Fibroblast of lung (primary cell): ENCODE measurements around the gene MDK. TPM values are rescaled to one million over a fixed set of nuclear protein-coding genes. Genes with fewer than 3 reads are reported as not detected.
A peak's percentile ranks its signal among the peaks of the same experiment; 100 is the strongest.

Experiments
- DNase-seq, 2 donors: peaks; one replicate each; pipeline versions ENCODE4 v3.0.0 to v3.0.0-alpha.2; 2010; ENCODE audit warnings: low read depth in 2 of 2
- H2AFZ ChIP-seq: 2 replicates; pipeline ENCODE4 v1.5.1; 2012; ENCODE audit warnings: low read length, control low read depth, inconsistent platforms
- H3K27ac ChIP-seq: 2 replicates; pipeline ENCODE4 v1.5.1; 2011; ENCODE audit warnings: low read length, control low read depth; ENCODE audit not compliant: insufficient read depth
- H3K27me3 ChIP-seq: 2 replicates; pipeline ENCODE4 v1.5.1; 2011; ENCODE audit warnings: mild to moderate bottlenecking, low read length; ENCODE audit not compliant: control insufficient read depth, insufficient read depth
- H3K36me3 ChIP-seq: 2 replicates; pipeline ENCODE4 v1.5.1; 2011; ENCODE audit warnings: low read length; ENCODE audit not compliant: control insufficient read depth, insufficient read depth
- H3K4me1 ChIP-seq: 2 replicates; pipeline ENCODE4 v1.5.1; 2011; ENCODE audit warnings: low read length; ENCODE audit not compliant: control insufficient read depth, insufficient read depth; ENCODE audit errors: extremely low read depth
- H3K4me2 ChIP-seq: 2 replicates; pipeline ENCODE4 v1.5.1; 2011; ENCODE audit warnings: low read length, control low read depth; ENCODE audit not compliant: insufficient read depth; ENCODE audit errors: extremely low read depth
- H3K4me3 ChIP-seq, 4 experiments: fragments of 200-600 bp in 1 of 4; sonication (generic) in 1 of 4; replicated peaks in 1 of 4; 2 replicates each; pipeline ENCODE4 v1.5.1; 2011 to 2016; ENCODE audit warnings: low read length in 4 of 4, low read depth in 3 of 4, mild to moderate bottlenecking in 3 of 4, control low read depth in 2 of 4, inconsistent platforms in 1 of 4, mixed read lengths in 1 of 4; ENCODE audit not compliant: insufficient read depth in 1 of 4; ENCODE audit errors: control extremely low read depth in 1 of 4
- H3K79me2 ChIP-seq: 2 replicates; pipeline ENCODE4 v1.5.1; 2012; ENCODE audit warnings: mild to moderate bottlenecking, low read length, inconsistent platforms; ENCODE audit not compliant: control insufficient read depth, insufficient read depth
- H3K9ac ChIP-seq: 2 replicates; pipeline ENCODE4 v1.5.1; 2011; ENCODE audit warnings: mild to moderate bottlenecking, low read length, control low read depth; ENCODE audit not compliant: insufficient read depth
- H3K9me3 ChIP-seq: 2 replicates; pipeline ENCODE4 v1.5.1; 2012; ENCODE audit warnings: low read depth, low read length; ENCODE audit not compliant: control insufficient read depth, insufficient read depth
- H4K20me1 ChIP-seq: 2 replicates; pipeline ENCODE4 v1.5.1; 2011; ENCODE audit warnings: low read length; ENCODE audit not compliant: control insufficient read depth, insufficient read depth; ENCODE audit errors: extremely low read depth
- EZH2 ChIP-seq: IDR thresholded peaks from 2 replicates; pipeline ENCODE4 v1.5.1; 2012; ENCODE audit warnings: low read length, control low read depth, mild to moderate bottlenecking; ENCODE audit errors: missing control alignments
- polyA plus RNA-seq, 2 donors: library from polyadenylated mRNA; depleted of rRNA in 1 of 2; stranded (reverse) in 1 of 2; unstranded in 1 of 2; fragments of >200 nt; gene quantifications; 2 replicates each; pipeline ENCODE4 v1.2.1, GENCODE V29; 2011 to 2012; ENCODE audit warnings: missing spikeins in 1 of 2
- total RNA-seq: library from RNA; depleted of rRNA; stranded (reverse); fragments of >200 nt; gene quantifications from 2 replicates; pipeline ENCODE4 v1.2.1, GENCODE V29; 2014
- TF ChIP-seq, protein P1 (sequence below), 2 donors: IDR thresholded peaks in 1 of 2; conservative IDR thresholded peaks in 1 of 2; 1 replicate in 1 of 2; 2 replicates in 1 of 2; pipeline ENCODE4 v1.5.1; 2011 to 2012; ENCODE audit warnings: low read length in 2 of 2, control low read depth in 1 of 2, inconsistent platforms in 1 of 2, low read depth in 1 of 2, mild to moderate bottlenecking in 1 of 2

The MDK gene
- total and polyA plus RNA-seq, 2 donors (not counting 1 experiment from before 2014, with no cell fraction given), result 44.6 to 131 TPM

- Histone ChIP-seq H3K4me2 (no peak overlapping the region), H2AFZ (no peak overlapping the region), H3K4me3 (no peak overlapping the region), H3K27ac (no peak overlapping the region), H4K20me1 (no peaks in the 10 kb centered on the region), H3K27me3 (peaks cover 15% of the 10 kb centered on the region), H3K4me1 (peaks cover 9% of the 10 kb centered on the region), H3K79me2 (peaks cover 12% of the 10 kb centered on the region), H3K9ac (no peak overlapping the region), H3K36me3 (no peaks in the 10 kb centered on the region), H3K9me3 (no peaks in the 10 kb centered on the region)
- no peak for DNase-seq
- TF ChIP-seq EZH2, result no peak
- TF ChIP-seq, protein P1, sequence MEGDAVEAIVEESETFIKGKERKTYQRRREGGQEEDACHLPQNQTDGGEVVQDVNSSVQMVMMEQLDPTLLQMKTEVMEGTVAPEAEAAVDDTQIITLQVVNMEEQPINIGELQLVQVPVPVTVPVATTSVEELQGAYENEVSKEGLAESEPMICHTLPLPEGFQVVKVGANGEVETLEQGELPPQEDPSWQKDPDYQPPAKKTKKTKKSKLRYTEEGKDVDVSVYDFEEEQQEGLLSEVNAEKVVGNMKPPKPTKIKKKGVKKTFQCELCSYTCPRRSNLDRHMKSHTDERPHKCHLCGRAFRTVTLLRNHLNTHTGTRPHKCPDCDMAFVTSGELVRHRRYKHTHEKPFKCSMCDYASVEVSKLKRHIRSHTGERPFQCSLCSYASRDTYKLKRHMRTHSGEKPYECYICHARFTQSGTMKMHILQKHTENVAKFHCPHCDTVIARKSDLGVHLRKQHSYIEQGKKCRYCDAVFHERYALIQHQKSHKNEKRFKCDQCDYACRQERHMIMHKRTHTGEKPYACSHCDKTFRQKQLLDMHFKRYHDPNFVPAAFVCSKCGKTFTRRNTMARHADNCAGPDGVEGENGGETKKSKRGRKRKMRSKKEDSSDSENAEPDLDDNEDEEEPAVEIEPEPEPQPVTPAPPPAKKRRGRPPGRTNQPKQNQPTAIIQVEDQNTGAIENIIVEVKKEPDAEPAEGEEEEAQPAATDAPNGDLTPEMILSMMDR (conservative IDR thresholded peaks at IDR 0.05 in 1 of 2, IDR thresholded peaks at IDR 0.05 in 1 of 2; ENCODE audit: low read depth in 1 of 2, low read length in 2 of 2), result no peak
Observed at GRCh38 chr11:46345131-46345597, 36.3 kb upstream of the MDK start.

DNA sequence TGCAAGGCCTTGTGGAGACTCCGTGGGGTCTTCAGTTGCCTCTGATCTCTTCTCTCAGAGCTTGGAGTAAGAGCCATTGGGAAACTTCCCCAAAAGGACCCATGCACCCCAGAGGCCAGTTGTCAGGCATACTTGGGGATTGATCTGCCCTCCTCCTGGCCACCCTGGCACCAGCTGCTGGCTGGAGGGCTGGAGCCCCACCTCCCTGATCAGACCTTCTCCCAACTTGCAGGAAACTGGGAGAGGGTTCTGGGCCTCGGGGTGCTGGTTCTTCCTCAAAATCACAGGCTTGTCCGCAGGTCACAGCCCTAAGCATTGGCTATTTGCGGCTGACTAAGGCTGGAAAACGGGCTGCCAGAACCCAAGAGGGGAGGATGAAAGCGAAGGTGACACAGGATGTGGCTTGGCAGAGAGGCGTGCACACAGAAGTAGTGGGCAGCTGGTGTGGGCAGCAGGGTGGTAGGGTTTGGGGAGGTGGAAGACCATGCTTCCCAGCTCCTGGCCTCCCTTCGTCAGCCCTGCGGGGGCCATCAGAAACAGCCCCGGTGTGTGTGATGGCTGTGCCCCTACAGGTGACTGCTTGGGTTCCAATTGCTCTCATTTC lies 35.5 kb upstream of the MDK start:
- H3K4me1 ChIP-seq, result peaks cover 9% of the 10 kb centered on the region
- no peaks in the 10 kb centered on the region for H3K36me3 ChIP-seq
- DNase-seq, result no peak
- H3K4me2 ChIP-seq, result no peak overlapping the region
- no peak overlapping the region for H3K27ac ChIP-seq
- peaks cover 12% of the 10 kb centered on the region for H3K79me2 ChIP-seq
- no peak overlapping the region for H3K4me3 ChIP-seq
- H2AFZ ChIP-seq, result no peak overlapping the region
- TF ChIP-seq EZH2, result no peak
- TF ChIP-seq, protein P1 (conservative IDR thresholded peaks at IDR 0.05 in 1 of 2, IDR thresholded peaks at IDR 0.05 in 1 of 2; ENCODE audit: low read depth in 1 of 2, low read length in 2 of 2), result no peak
- H4K20me1 ChIP-seq, result no peaks in the 10 kb centered on the region
- peaks cover 11% of the 10 kb centered on the region for H3K27me3 ChIP-seq
- no peak overlapping the region for H3K9ac ChIP-seq
- H3K9me3 ChIP-seq, result no peaks in the 10 kb centered on the region

DNA sequence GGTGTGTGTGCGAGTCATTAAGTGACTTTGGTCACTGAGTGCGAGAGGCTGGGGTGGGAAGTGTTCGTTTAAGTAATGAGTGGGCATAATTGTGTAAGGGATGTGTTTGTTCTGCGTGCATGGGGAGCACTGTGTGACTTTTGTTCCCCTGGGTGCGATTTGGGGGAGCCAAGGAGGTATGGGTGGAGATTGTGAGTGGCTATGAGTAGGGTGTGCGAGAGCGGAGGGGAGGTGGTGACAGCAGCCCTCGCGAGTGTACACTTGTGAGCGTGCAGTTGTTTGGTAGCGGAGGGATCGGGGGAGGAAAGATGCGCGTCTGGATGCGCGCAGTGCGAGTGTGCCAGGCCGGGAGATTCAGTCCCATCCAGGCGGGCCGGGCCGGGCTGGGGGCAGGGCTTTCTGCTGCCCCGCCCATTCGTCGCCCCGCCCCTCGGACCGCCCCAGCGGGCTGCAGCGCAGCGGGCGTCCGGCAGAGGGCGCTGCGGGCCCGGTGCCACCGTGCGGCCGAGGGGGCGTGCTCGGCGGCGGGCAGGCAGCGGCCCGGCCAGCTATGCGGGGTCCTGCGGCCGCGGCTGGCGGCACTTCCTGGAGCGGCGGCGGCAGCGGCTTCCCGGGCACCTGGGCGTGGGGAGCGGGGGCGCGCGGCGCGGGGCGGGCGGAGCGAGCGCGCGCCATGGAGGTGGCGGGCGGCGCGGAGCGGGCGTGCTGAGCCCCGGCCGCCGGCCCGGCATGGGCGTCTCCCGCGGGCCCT lies 34.4 kb upstream of the MDK start, which contains the start of gene DGKZ:
DGKZ (plus strand) TSS at position 578 of the 751 bp plus-strand sequence. CDS start 197 bp downstream, outside the sequence.
- Histone ChIP-seq H3K27ac (peak within 1 kb of the TSS; percentile 23), H3K9ac (peak within 1 kb of the TSS; percentile 74), H3K4me2 (peak within 1 kb of the TSS; percentile 88), H3K27me3 (peaks cover 7% of the 10 kb centered on the region), H4K20me1 (no peaks in the 10 kb centered on the region), H3K36me3 (no peaks in the 10 kb centered on the region), H3K9me3 (no peaks in the 10 kb centered on the region), H2AFZ (peak within 1 kb of the TSS; percentile 72), H3K4me3 (peak within 1 kb of the TSS; percentile 74 to 91 (median 84)), H3K4me1 (peaks cover 9% of the 10 kb centered on the region), H3K79me2 (peaks cover 15% of the 10 kb centered on the region)
- no peak for TF ChIP-seq EZH2
- TF ChIP-seq, protein P1 (conservative IDR thresholded peaks at IDR 0.05 in 1 of 2, IDR thresholded peaks at IDR 0.05 in 1 of 2; ENCODE audit: low read depth in 1 of 2, low read length in 2 of 2), result peak; percentile 30 to 43
- DNase-seq, result peak; percentile 70 to 73
